Measurements from ENCODE around the gene RUNX2. TPM values are rescaled to one million over a fixed set of nuclear protein-coding genes. Genes with fewer than 3 reads are reported as not detected.
A peak's percentile ranks its signal among the peaks of the same experiment; 100 is the strongest.

The RUNX2 gene
- polyA plus RNA-seq, 1 of the 3 experiments (the other 2 are of a cell fraction), result 4.4 TPM

- DNase-seq, result no peak
- Histone ChIP-seq H3K9ac (no peak overlapping the region), H2AFZ (ENCODE audit: low read depth) (peak overlapping the region; percentile 46), H3K4me3 (ENCODE audit: low read depth in 2 of 2, low read length in 1 of 2) (no peak overlapping the region), H3K79me2 (ENCODE audit: insufficient read depth) (no peaks in the 10 kb centered on the region), H3K9me3 (no peaks in the 10 kb centered on the region), H3K4me2 (0 out of 2 replicates have a peak overlapping the region, but pooled peaks have one; percentile 20), H3K9me2 (no peaks in the 10 kb centered on the region), H3K27ac (ENCODE audit: low read depth in 2 of 2, low read length in 1 of 2) (peak overlapping the region in 1 of 2 experiments; percentile 40; a peak in 1 of 4 replicates), H4K20me1 (ENCODE audit: insufficient read depth) (no peaks in the 10 kb centered on the region), H3K27me3 (ENCODE audit: insufficient read depth) (no peaks in the 10 kb centered on the region), H3K36me3 (replicated peaks in 1 of 2; ENCODE audit: control insufficient read depth in 1 of 2, insufficient read depth in 2 of 2, low read length in 1 of 2) (no peaks in the 10 kb centered on the region), H3K4me1 (ENCODE audit: control insufficient read depth in 1 of 2, insufficient read depth in 2 of 2, low read depth in 1 of 2, low read length in 1 of 2) (0 out of 4 replicates have a peak, but pooled peaks cover 0 to 8% of the 10 kb centered on the region in 2 experiments), H3F3A (replicated peaks; ENCODE audit: insufficient read depth) (no peaks in the 10 kb centered on the region)
- TF ChIP-seq GATA2 (CRISPR knock-in tag; IDR thresholded peaks at IDR 0.05) (no peak), FOXJ3 (CRISPR knock-in tag; IDR thresholded peaks at IDR 0.05) (no peak), RAD21 (IDR thresholded peaks at IDR 0.05; ENCODE audit: low read length) (no peak), FOSL2 (IDR thresholded peaks at IDR 0.05; ENCODE audit: borderline replicate concordance, low read depth) (peak; percentile 8; the same call in 1 of the 2 replicates), RXRA (IDR thresholded peaks at IDR 0.05; ENCODE audit: borderline replicate concordance, low read depth) (no peak)
- WGBS (ENCODE audit: low lambda C conversion rate), result 61% methylated on average over 5 of the region's 5 CpGs
- CTCF ChIA-PET, result no interaction called here
- POLR2A ChIA-PET, result no interaction called here
Observed at GRCh38 chr6:45387236-45387635, 59.1 kb downstream of the RUNX2 start.

- Histone ChIP-seq H3K27ac (ENCODE audit: low read depth in 2 of 2, low read length in 1 of 2) (no peak overlapping the region), H3F3A (replicated peaks; ENCODE audit: insufficient read depth) (no peaks in the 10 kb centered on the region)
- no peak for DNase-seq
Observed at GRCh38 chr6:45388328-45388727, 60.2 kb downstream of the RUNX2 start.

GRCh38 chr6:45394586-45395095, 66.5 kb downstream of the RUNX2 start:
- Histone ChIP-seq H3K9ac (no peak overlapping the region), H3K4me2 (no peak overlapping the region), H3K4me1 (ENCODE audit: control insufficient read depth in 1 of 2, insufficient read depth in 2 of 2, low read depth in 1 of 2, low read length in 1 of 2) (no peaks in the 10 kb centered on the region), H3K27me3 (ENCODE audit: insufficient read depth) (no peaks in the 10 kb centered on the region), H4K20me1 (ENCODE audit: insufficient read depth) (no peaks in the 10 kb centered on the region), H3K4me3 (ENCODE audit: low read depth in 2 of 2, low read length in 1 of 2) (no peak overlapping the region), H2AFZ (ENCODE audit: low read depth) (no peak overlapping the region), H3K9me3 (no peaks in the 10 kb centered on the region), H3K27ac (ENCODE audit: low read depth in 2 of 2, low read length in 1 of 2) (no peak overlapping the region), H3K9me2 (no peaks in the 10 kb centered on the region), H3K36me3 (replicated peaks in 1 of 2; ENCODE audit: control insufficient read depth in 1 of 2, insufficient read depth in 2 of 2, low read length in 1 of 2) (no peaks in the 10 kb centered on the region), H3K79me2 (ENCODE audit: insufficient read depth) (no peaks in the 10 kb centered on the region), H3F3A (replicated peaks; ENCODE audit: insufficient read depth) (no peaks in the 10 kb centered on the region)
- no peak for TF ChIP-seq PBX3 (IDR thresholded peaks at IDR 0.05)
- TF ChIP-seq JUND (IDR thresholded peaks at IDR 0.05), result no peak
- TF ChIP-seq POLR2AphosphoS5 (IDR thresholded peaks at IDR 0.05; ENCODE audit: low read depth, low read length), result no peak
- no peak for TF ChIP-seq EP300 (IDR thresholded peaks at IDR 0.05; ENCODE audit: borderline replicate concordance in 1 of 2, low read depth in 1 of 2, low read length in 1 of 2)
- TF ChIP-seq IRF3 (IDR thresholded peaks at IDR 0.05; ENCODE audit: low read depth, low read length), result no peak
- no peak for TF ChIP-seq GATA2 (CRISPR knock-in tag; IDR thresholded peaks at IDR 0.05)
- TF ChIP-seq NRF1 (IDR thresholded peaks at IDR 0.05; ENCODE audit: low read depth, low read length), result no peak
- no peak for TF ChIP-seq SIN3A (IDR thresholded peaks at IDR 0.05; ENCODE audit: borderline replicate concordance, low read depth, low read length)
- no peak for TF ChIP-seq EZH2phosphoT487 (IDR thresholded peaks at IDR 0.05; ENCODE audit: borderline replicate concordance, low read depth)
- TF ChIP-seq RAD21 (IDR thresholded peaks at IDR 0.05; ENCODE audit: low read length), result no peak
- TF ChIP-seq TEAD4 (IDR thresholded peaks at IDR 0.05; ENCODE audit: borderline replicate concordance, insufficient read depth), result no peak
- WGBS (ENCODE audit: low lambda C conversion rate), result 55% methylated on average over 4 of the region's 4 CpGs
- ChIA-PET CTCF (interaction anchor here (0.9 kb wide), 1 partner anchor 9 kb away, joined by 3 read pairs; no protein-coding TSS in a partner anchor), POLR2A (no interaction called here)
- DNase-seq, result no peak

More at GRCh38 chr6:45388328-45388727, 60.2 kb downstream of the RUNX2 start:
- H3K4me2 ChIP-seq, result 0 out of 2 replicates have a peak overlapping the region, but pooled peaks have one; percentile 38
- CTCF ChIA-PET, result no interaction called here
- no peaks in the 10 kb centered on the region for H3K27me3 ChIP-seq (ENCODE audit: insufficient read depth)
- H3K36me3 ChIP-seq (replicated peaks in 1 of 2; ENCODE audit: control insufficient read depth in 1 of 2, insufficient read depth in 2 of 2, low read length in 1 of 2), result no peaks in the 10 kb centered on the region
- no peak overlapping the region for H2AFZ ChIP-seq (ENCODE audit: low read depth)
- no peaks in the 10 kb centered on the region for H3K9me3 ChIP-seq
- H3K4me1 ChIP-seq (ENCODE audit: control insufficient read depth in 1 of 2, insufficient read depth in 2 of 2, low read depth in 1 of 2, low read length in 1 of 2), result 0 out of 4 replicates have a peak, but pooled peaks cover 0 to 8% of the 10 kb centered on the region in 2 experiments
- H3K4me3 ChIP-seq (ENCODE audit: low read depth in 2 of 2, low read length in 1 of 2), result no peak overlapping the region
- no peaks in the 10 kb centered on the region for H3K9me2 ChIP-seq
- no peaks in the 10 kb centered on the region for H4K20me1 ChIP-seq (ENCODE audit: insufficient read depth)
- no peak for TF ChIP-seq EP300 (IDR thresholded peaks at IDR 0.05; ENCODE audit: borderline replicate concordance in 1 of 2, low read depth in 1 of 2, low read length in 1 of 2)
- no peak for TF ChIP-seq MXI1 (IDR thresholded peaks at IDR 0.05; ENCODE audit: low read depth, low read length)
- TF ChIP-seq FOSL2 (IDR thresholded peaks at IDR 0.05; ENCODE audit: borderline replicate concordance, low read depth), result 0 out of 2 replicates have a peak, but pooled peaks have one; percentile 11
- TF ChIP-seq MAX (IDR thresholded peaks at IDR 0.05; ENCODE audit: low read depth), result no peak
- peak; percentile 53 for TF ChIP-seq TCF12 (IDR thresholded peaks at IDR 0.05)
- POLR2A ChIA-PET, result no interaction called here
- no peaks in the 10 kb centered on the region for H3K79me2 ChIP-seq (ENCODE audit: insufficient read depth)
- 40% methylated on average over 3 of the region's 3 CpGs for WGBS (ENCODE audit: low lambda C conversion rate)
- no peak overlapping the region for H3K9ac ChIP-seq
